Osteocyte (in vitro differentiated cells): ENCODE results near the gene LAMC2. TPM values are rescaled to one million over a fixed set of nuclear protein-coding genes. Genes with fewer than 3 reads are reported as not detected.
"Not testable (repeated sequence)": the region's sequence is repeated elsewhere in the genome, so short reads cannot be mapped to it uniquely, and the experiment has no call there.

Experiments
- DNase-seq: peaks from one replicate; pipeline ENCODE4 v3.0.0; 2021; ENCODE audit warnings: mixed read lengths; ENCODE audit not compliant: unreplicated experiment; ENCODE audit errors: extremely low spot score
- H3K27ac Mint-ChIP-seq: one replicate; pipeline ENCODE4 v1.8.0; 2021; ENCODE audit warnings: mild to moderate bottlenecking, mixed read lengths; ENCODE audit not compliant: unreplicated experiment
- H3K27me3 Mint-ChIP-seq: one replicate; pipeline ENCODE4 v1.8.0; 2021; ENCODE audit warnings: mixed read lengths; ENCODE audit not compliant: unreplicated experiment
- H3K36me3 Mint-ChIP-seq: one replicate; pipeline ENCODE4 v1.8.0; 2021; ENCODE audit warnings: mixed read lengths; ENCODE audit not compliant: unreplicated experiment
- H3K4me1 Mint-ChIP-seq: one replicate; pipeline ENCODE4 v1.8.0; 2021; ENCODE audit warnings: mixed read lengths; ENCODE audit not compliant: unreplicated experiment
- H3K4me3 Mint-ChIP-seq: one replicate; pipeline ENCODE4 v1.8.0; 2021; ENCODE audit warnings: mild to moderate bottlenecking, moderate library complexity, mixed read lengths; ENCODE audit not compliant: unreplicated experiment
- H3K9me3 Mint-ChIP-seq: one replicate; pipeline ENCODE4 v1.8.0; 2021; ENCODE audit warnings: mixed read lengths; ENCODE audit not compliant: unreplicated experiment
- total RNA-seq: library from RNA; stranded (reverse); gene quantifications from 2 replicates; pipeline ENCODE4 v1.2.1, GENCODE V29; 2021
- TF ChIP-seq, protein P1 (sequence below): fragments of 200-600 bp; sonication (generic); IDR thresholded peaks from 2 replicates; pipeline ENCODE4 v1.5.0; 2021; ENCODE audit warnings: antibody characterized with exemption, mild to moderate bottlenecking, moderate library complexity

LAMC2 gene
- total RNA-seq, 1 donor from 2014 or later, result 3.5 TPM

DNA sequence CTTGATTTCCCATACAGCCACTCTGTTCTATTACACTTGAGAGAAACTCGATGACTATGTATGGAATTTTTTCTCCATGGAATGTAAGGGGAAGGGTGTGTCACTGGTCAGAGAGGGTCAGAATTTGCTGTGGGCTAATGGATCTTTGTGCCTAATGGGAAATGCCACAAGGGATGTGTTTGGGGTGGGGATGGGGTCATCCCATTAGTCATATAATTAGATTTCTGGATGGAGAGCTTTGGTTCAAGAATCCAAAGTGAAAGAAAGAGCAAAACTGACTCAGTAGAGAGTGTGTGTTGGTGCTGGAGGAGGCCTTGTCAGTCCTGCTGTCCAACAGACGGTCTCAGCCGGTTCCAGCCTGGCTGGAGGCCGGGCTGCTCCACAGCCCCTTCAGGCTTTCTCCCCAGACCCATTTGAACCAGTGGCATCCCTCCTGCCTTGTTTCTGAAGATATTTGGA, 86.4 kb downstream of the LAMC2 start:
- DNase-seq, result no peak
- Mint-ChIP-seq H3K27ac (peak overlapping the region; percentile 85), H3K9me3 (no peaks in the 10 kb centered on the region), H3K4me3 (no peak overlapping the region), H3K4me1 (peaks cover 61% of the 10 kb centered on the region), H3K27me3 (no peaks in the 10 kb centered on the region), H3K36me3 (no peaks in the 10 kb centered on the region)
- TF ChIP-seq, protein P1, sequence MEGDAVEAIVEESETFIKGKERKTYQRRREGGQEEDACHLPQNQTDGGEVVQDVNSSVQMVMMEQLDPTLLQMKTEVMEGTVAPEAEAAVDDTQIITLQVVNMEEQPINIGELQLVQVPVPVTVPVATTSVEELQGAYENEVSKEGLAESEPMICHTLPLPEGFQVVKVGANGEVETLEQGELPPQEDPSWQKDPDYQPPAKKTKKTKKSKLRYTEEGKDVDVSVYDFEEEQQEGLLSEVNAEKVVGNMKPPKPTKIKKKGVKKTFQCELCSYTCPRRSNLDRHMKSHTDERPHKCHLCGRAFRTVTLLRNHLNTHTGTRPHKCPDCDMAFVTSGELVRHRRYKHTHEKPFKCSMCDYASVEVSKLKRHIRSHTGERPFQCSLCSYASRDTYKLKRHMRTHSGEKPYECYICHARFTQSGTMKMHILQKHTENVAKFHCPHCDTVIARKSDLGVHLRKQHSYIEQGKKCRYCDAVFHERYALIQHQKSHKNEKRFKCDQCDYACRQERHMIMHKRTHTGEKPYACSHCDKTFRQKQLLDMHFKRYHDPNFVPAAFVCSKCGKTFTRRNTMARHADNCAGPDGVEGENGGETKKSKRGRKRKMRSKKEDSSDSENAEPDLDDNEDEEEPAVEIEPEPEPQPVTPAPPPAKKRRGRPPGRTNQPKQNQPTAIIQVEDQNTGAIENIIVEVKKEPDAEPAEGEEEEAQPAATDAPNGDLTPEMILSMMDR, result no peak

DNA sequence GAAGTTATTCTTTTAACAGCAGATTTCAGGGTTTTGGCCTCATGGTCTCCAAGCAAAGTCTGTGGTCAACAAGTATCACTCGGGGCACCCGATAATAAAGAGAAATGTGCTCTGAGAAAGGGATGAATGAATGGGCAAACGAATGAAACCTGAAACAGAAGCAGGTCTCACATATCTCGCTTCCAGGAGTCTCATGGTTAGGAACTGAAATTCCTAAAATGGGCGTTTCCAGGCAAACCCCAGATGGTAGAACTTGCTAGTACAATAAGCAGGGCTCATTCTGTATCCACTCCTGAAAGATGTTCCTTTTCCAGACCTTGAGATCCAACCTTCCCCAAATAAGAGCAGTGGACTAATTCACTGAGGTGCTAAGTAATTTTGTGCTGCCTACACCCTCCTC, 87.2 kb downstream of the LAMC2 start:
- peaks cover 63% of the 10 kb centered on the region for H3K4me1 Mint-ChIP-seq
- H3K9me3 Mint-ChIP-seq, result no peaks in the 10 kb centered on the region
- DNase-seq, result no peak
- no peaks in the 10 kb centered on the region for H3K27me3 Mint-ChIP-seq
- TF ChIP-seq, protein P1, result no peak
- H3K4me3 Mint-ChIP-seq, result no peak overlapping the region
- peak overlapping the region; percentile 85 for H3K27ac Mint-ChIP-seq
- H3K36me3 Mint-ChIP-seq, result no peaks in the 10 kb centered on the region

DNA sequence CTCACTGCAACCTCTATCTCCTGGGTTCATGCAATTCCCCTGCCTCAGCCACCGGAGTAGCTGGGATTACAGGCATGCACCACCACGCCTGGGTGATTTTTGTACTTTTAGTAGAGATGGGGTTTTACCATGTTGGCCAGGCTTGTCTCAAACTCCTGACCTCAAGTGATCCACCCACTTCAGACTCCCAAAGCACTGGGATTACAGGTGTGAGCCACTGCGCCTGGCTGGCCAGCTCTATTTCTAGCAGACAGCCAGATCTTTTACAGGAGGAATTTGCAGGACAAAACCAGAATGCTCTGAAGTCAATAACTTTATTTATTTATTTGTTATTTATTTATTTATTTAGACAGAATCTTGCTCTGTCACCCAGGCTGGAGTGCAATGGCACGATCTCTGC, 87.9 kb downstream of the LAMC2 start:
- not testable (repeated sequence) for H3K9me3 Mint-ChIP-seq, H3K27ac Mint-ChIP-seq
- H3K4me1 Mint-ChIP-seq, result peaks cover 68% of the 10 kb centered on the region

DNA sequence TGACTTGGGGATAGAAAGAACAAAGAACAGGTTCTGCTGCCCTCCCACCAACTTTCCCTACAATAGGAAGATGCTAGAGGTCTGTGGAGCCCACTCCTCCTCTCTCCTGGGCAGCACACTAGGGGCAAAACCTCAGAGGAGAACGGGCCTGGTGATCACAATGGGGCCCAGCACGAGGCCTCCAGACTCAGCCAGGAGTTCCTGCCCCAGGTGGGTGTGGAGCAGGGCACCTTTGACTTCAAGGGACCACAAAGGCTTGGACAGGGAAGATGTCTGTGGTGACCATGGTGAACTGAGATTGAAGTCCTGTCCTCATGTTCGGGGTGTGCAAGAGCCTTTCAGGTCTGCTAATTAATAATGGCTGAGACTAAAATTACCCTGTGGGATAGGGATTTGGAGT, 88.8 kb downstream of the LAMC2 start:
- Mint-ChIP-seq H3K36me3 (no peaks in the 10 kb centered on the region), H3K9me3 (no peaks in the 10 kb centered on the region), H3K4me1 (peaks cover 71% of the 10 kb centered on the region), H3K27ac (no peak overlapping the region), H3K27me3 (no peaks in the 10 kb centered on the region), H3K4me3 (no peak overlapping the region)
- DNase-seq, result no peak
- TF ChIP-seq, protein P1, result no peak

More for the DNA sequence above, 87.9 kb downstream of the LAMC2 start:
- H3K27me3 Mint-ChIP-seq, DNase-seq, H3K36me3 Mint-ChIP-seq, H3K4me3 Mint-ChIP-seq: not testable (repeated sequence)

DNA sequence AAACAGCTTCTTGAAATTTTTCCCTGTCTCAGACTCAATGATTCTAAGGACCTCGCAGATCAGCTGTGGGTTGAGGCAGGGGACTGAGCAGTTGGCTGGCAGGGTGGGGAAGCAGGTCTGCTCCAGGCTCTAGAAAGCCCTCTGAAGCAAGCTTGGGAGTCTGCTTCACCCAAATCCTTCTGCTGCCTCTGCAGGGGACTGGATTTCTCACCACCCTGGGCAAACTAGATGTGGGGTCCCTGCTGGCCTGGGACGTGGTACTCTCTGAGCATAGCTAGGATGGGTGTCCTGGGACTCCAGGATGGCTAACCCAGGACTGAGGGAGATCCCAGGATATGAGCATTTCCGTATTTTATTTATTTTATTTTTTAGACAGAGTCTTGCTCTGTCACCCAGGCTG, 89.3 kb downstream of the LAMC2 start:
- Mint-ChIP-seq H3K27ac (no peak overlapping the region), H3K36me3 (no peaks in the 10 kb centered on the region), H3K4me3 (no peak overlapping the region), H3K9me3 (no peaks in the 10 kb centered on the region), H3K4me1 (peaks cover 68% of the 10 kb centered on the region), H3K27me3 (no peaks in the 10 kb centered on the region)
- DNase-seq, result no peak
- TF ChIP-seq, protein P1, result no peak
